OCI-LY1 (cell line): Measurements from ENCODE around the gene BMPR1B.

Source experiments
- H2AFZ ChIP-seq: fragments of 200-600 bp; sonication (generic), shearing (Covaris generic); 2 replicates; pipeline ENCODE4 v1.6.0; 2014; ENCODE audit warnings: antibody characterized with exemption, mild to moderate bottlenecking, low read length
- H3F3A ChIP-seq: fragments of 200-600 bp; sonication (generic), shearing (Covaris generic); 2 replicates; pipeline ENCODE4 v1.6.0; 2014; ENCODE audit warnings: mild to moderate bottlenecking, antibody characterized with exemption, low read length, moderate library complexity; ENCODE audit not compliant: insufficient read depth
- H3K27ac ChIP-seq: fragments of 200-600 bp; sonication (generic); 2 replicates; pipeline ENCODE4 v1.5.1; 2014; ENCODE audit warnings: low read length, mixed run types, mild to moderate bottlenecking, low read depth; ENCODE audit not compliant: poor library complexity, severe bottlenecking
- H3K27me3 ChIP-seq: fragments of 200-600 bp; sonication (generic); 2 replicates; pipeline ENCODE4 v1.6.0; 2014; ENCODE audit warnings: antibody characterized with exemption, mild to moderate bottlenecking, low read length, moderate library complexity; ENCODE audit not compliant: insufficient read depth
- H3K36me3 ChIP-seq: fragments of 200-600 bp; sonication (generic); 2 replicates; pipeline ENCODE4 v1.6.1; 2014; ENCODE audit warnings: mild to moderate bottlenecking, antibody characterized with exemption, low read length, moderate library complexity, mixed read lengths; ENCODE audit not compliant: insufficient read depth
- H3K4me1 ChIP-seq: fragments of 200-600 bp; sonication (generic); 2 replicates; pipeline ENCODE4 v1.5.1; 2014; ENCODE audit warnings: mild to moderate bottlenecking, low read length, moderate library complexity; ENCODE audit not compliant: insufficient read depth, severe bottlenecking
- H3K4me2 ChIP-seq: fragments of 200-600 bp; sonication (generic), shearing (Covaris generic); 2 replicates; pipeline ENCODE4 v1.6.1; 2014; ENCODE audit warnings: low read length
- H3K4me3 ChIP-seq: fragments of 200-600 bp; sonication (generic); 2 replicates; pipeline ENCODE4 v1.5.1; 2014; ENCODE audit warnings: low read length, low read depth, mild to moderate bottlenecking, mixed read lengths; ENCODE audit not compliant: poor library complexity, severe bottlenecking
- H3K79me2 ChIP-seq: fragments of 200-600 bp; shearing (Covaris generic); 2 replicates; pipeline ENCODE4 v1.6.1; 2016; ENCODE audit warnings: mixed run types, low read length, mixed read lengths; ENCODE audit not compliant: insufficient read depth
- H3K9ac ChIP-seq: fragments of 200-600 bp; sonication (generic), shearing (Covaris generic); 2 replicates; pipeline ENCODE4 v1.6.1; 2014; ENCODE audit warnings: mild to moderate bottlenecking, low read length, mixed read lengths
- H3K9me2 ChIP-seq: fragments of 200-600 bp; sonication (generic), shearing (Covaris generic); 2 replicates; pipeline ENCODE4 v1.6.1; 2014; ENCODE audit warnings: low read depth, mild to moderate bottlenecking, low read length, mixed read lengths
- H3K9me3 ChIP-seq: fragments of 200-600 bp; shearing (Covaris generic); 2 replicates; pipeline ENCODE4 v1.6.1; 2014; ENCODE audit warnings: low read length, mixed read lengths
- H4K20me1 ChIP-seq: fragments of 200-600 bp; sonication (generic), shearing (Covaris generic); 2 replicates; pipeline ENCODE4 v1.6.0; 2016; ENCODE audit warnings: mild to moderate bottlenecking, low read length; ENCODE audit not compliant: insufficient read depth
- EZH2 ChIP-seq: fragments of 200-600 bp; sonication (generic), shearing (Covaris generic); IDR thresholded peaks from 2 replicates; pipeline ENCODE4 v1.8.0; 2017; ENCODE audit warnings: borderline replicate concordance, mixed run types, mild to moderate bottlenecking, antibody characterized with exemption, low read length, moderate library complexity, mixed read lengths
- TF ChIP-seq, protein P1 (sequence below): fragments of 200-600 bp; sonication (generic), shearing (Covaris generic); IDR thresholded peaks from 2 replicates; pipeline ENCODE4 v1.5.1; 2017; ENCODE audit warnings: mild to moderate bottlenecking, antibody characterized with exemption, low read length, moderate library complexity, mixed read lengths

BMPR1B gene

DNA sequence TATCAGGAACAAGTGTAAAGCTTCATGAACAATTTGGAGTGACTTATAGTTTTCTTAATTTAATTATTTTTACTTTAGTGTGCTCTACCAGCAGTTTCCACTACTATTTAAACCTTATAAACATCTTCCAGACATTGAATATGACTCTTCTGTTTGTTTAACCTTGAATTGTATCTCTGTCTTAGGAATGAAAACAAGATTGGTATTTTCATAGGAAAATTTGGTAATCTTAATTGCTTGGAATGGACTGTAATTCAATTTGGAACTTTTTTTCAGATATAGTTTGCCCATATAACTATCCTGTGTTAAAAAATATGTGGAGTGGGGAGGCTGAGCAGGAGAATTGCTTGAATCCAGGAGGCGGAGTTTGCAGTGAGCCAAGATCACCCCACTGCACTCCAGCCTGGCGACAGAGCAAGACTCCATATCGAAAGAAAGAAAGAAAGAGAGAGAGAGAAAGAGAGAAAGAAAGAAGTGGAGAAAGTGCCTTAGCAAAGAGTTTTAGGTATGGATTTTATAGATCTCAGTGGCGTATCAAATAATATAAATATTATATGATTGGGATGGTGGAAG is 242.4 kb downstream of the BMPR1B start:
- TF ChIP-seq, protein P1, sequence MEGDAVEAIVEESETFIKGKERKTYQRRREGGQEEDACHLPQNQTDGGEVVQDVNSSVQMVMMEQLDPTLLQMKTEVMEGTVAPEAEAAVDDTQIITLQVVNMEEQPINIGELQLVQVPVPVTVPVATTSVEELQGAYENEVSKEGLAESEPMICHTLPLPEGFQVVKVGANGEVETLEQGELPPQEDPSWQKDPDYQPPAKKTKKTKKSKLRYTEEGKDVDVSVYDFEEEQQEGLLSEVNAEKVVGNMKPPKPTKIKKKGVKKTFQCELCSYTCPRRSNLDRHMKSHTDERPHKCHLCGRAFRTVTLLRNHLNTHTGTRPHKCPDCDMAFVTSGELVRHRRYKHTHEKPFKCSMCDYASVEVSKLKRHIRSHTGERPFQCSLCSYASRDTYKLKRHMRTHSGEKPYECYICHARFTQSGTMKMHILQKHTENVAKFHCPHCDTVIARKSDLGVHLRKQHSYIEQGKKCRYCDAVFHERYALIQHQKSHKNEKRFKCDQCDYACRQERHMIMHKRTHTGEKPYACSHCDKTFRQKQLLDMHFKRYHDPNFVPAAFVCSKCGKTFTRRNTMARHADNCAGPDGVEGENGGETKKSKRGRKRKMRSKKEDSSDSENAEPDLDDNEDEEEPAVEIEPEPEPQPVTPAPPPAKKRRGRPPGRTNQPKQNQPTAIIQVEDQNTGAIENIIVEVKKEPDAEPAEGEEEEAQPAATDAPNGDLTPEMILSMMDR, result no peak
- TF ChIP-seq EZH2, result no peak
- Histone ChIP-seq H3K36me3 (no peaks in the 10 kb centered on the region), H3K9ac (no peak overlapping the region), H3K4me1 (no peaks in the 10 kb centered on the region), H3K9me2 (no peaks in the 10 kb centered on the region), H3K27me3 (no peaks in the 10 kb centered on the region), H4K20me1 (no peaks in the 10 kb centered on the region), H3F3A (no peaks in the 10 kb centered on the region), H3K27ac (no peak overlapping the region), H2AFZ (no peak overlapping the region), H3K4me3 (no peak overlapping the region), H3K4me2 (no peak overlapping the region), H3K79me2 (no peaks in the 10 kb centered on the region), H3K9me3 (no peaks in the 10 kb centered on the region)

DNA sequence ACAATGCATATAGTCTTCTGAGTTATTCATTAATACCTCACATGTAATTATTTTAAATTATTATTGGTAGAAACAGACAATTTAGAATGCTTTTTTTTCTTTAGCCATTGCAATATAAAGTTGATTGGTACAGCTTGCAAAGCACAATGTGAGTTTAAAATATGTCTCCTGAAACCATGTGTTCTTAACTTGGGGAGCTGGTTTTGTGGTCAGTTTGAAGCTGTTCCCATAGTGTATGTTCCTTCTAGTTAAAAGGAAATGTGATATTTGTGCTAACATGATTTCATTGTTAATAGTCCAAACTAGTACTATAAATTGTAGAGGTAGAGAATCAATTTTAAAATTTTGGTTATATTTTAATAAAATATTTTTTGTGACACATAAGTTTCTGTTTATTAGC is 247.2 kb downstream of the BMPR1B start:
- H2AFZ ChIP-seq, result no peak overlapping the region
- no peak overlapping the region for H3K9ac ChIP-seq
- H3K79me2 ChIP-seq, result no peaks in the 10 kb centered on the region
- no peaks in the 10 kb centered on the region for H3K9me3 ChIP-seq
- H3K4me3 ChIP-seq, result no peak overlapping the region
- no peaks in the 10 kb centered on the region for H4K20me1 ChIP-seq
- H3K27ac ChIP-seq, result no peak overlapping the region
- no peaks in the 10 kb centered on the region for H3K4me1 ChIP-seq
- no peaks in the 10 kb centered on the region for H3K36me3 ChIP-seq
- H3K9me2 ChIP-seq, result no peaks in the 10 kb centered on the region
- H3F3A ChIP-seq, result no peaks in the 10 kb centered on the region
- no peak for TF ChIP-seq EZH2
- TF ChIP-seq, protein P1, result no peak
- H3K4me2 ChIP-seq, result no peak overlapping the region
- no peaks in the 10 kb centered on the region for H3K27me3 ChIP-seq

DNA sequence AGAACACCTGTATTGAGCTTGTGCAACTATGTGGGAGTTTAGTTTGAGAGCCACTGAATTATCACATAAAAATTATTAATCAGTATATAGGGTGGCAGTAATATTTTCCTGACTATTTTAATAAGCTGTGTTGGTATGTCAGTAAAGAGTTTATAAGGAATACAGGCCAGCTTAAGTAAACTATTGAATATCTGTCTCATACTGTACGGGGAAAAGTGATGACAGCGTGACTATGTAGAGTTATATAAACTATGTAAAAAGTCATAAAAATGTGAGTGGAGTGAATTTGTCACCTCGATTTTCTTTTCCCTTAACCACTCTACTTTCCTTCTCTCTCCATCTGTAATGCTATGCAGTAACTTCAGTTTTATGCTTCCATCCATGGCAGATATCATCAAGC is 250.2 kb downstream of the BMPR1B start:
- no peaks in the 10 kb centered on the region for H3K27me3 ChIP-seq
- no peak overlapping the region for H3K9ac ChIP-seq
- no peaks in the 10 kb centered on the region for H3K79me2 ChIP-seq
- no peaks in the 10 kb centered on the region for H3K9me2 ChIP-seq
- H3K4me3 ChIP-seq, result no peak overlapping the region
- no peak overlapping the region for H3K27ac ChIP-seq
- H3K4me1 ChIP-seq, result no peaks in the 10 kb centered on the region
- H4K20me1 ChIP-seq, result no peaks in the 10 kb centered on the region
- no peaks in the 10 kb centered on the region for H3K36me3 ChIP-seq
- no peak overlapping the region for H2AFZ ChIP-seq
- no peak for TF ChIP-seq EZH2
- TF ChIP-seq, protein P1, result no peak
- no peaks in the 10 kb centered on the region for H3K9me3 ChIP-seq
- H3F3A ChIP-seq, result no peaks in the 10 kb centered on the region
- H3K4me2 ChIP-seq, result no peak overlapping the region
